Suprapubic skin (tissue), 4 donors: ENCODE data around the gene PCDHGA2. TPM values are rescaled to one million over a fixed set of nuclear protein-coding genes. Genes with fewer than 3 reads are reported as not detected.

ENCODE experiments used
- DNase-seq, 2 donors: peaks; one replicate each; pipeline ENCODE4 v3.0.0-alpha.2; 2019; ENCODE audit warnings: low spot score in 2 of 2
- H3K27ac ChIP-seq: fragments of 200-600 bp; sonication (generic); one replicate; pipeline ENCODE4 v1.5.1; 2019
- H3K27me3 ChIP-seq: fragments of 200-600 bp; sonication (generic); one replicate; pipeline ENCODE4 v1.5.1; 2019
- H3K36me3 ChIP-seq: fragments of 200-600 bp; sonication (generic); one replicate; pipeline ENCODE4 v1.5.1; 2019
- H3K4me1 ChIP-seq: fragments of 200-600 bp; sonication (generic); one replicate; pipeline ENCODE4 v1.5.1; 2019
- H3K4me3 ChIP-seq: fragments of 200-600 bp; sonication (generic); one replicate; pipeline ENCODE4 v1.5.1; 2019; ENCODE audit warnings: mild to moderate bottlenecking
- H3K9me3 ChIP-seq: fragments of 200-600 bp; sonication (generic); one replicate; pipeline ENCODE4 v1.5.1; 2019
- CTCF ChIP-seq, 2 donors: fragments of 200-600 bp in 1 of 2; fragments of 450-650 bp in 1 of 2; sonication (generic) in 1 of 2; IDR thresholded peaks; one replicate each; pipeline ENCODE4 v1.5.1; 2016 to 2019; ENCODE audit warnings: antibody characterized with exemption in 2 of 2, mild to moderate bottlenecking in 1 of 2, moderate library complexity in 1 of 2
- EP300 ChIP-seq: sonication (generic); formaldehyde crosslinking; IDR thresholded peaks from one replicate; pipeline ENCODE4 v1.6.1; 2017; ENCODE audit warnings: antibody characterized with exemption
- POLR2A ChIP-seq, 2 donors: fragments of 450-650 bp; IDR thresholded peaks; one replicate each; pipeline ENCODE4 v1.6.1; 2017; ENCODE audit warnings: antibody characterized with exemption in 2 of 2, mild to moderate bottlenecking in 2 of 2, moderate library complexity in 2 of 2
- POLR2AphosphoS5 ChIP-seq, 3 donors: sonication (generic); formaldehyde crosslinking; IDR thresholded peaks; one replicate each; pipeline ENCODE4 v1.6.1; 2017; ENCODE audit warnings: antibody characterized with exemption in 3 of 3
- WGBS: methylation state at CpG from one replicate; pipeline ENCODE4 v1.1.5; 2018; 5-methylcytosine and 5-hydroxymethylcytosine counted together
- total RNA-seq, 4 donors: library from RNA; depleted of rRNA; stranded (reverse); fragments of >200 nt; gene quantifications; one replicate each; pipeline ENCODE4 v1.1.0, GENCODE V29; 2016

Gene PCDHGA2
- total RNA-seq, 4 donors from 2014 or later = 2.0 to 3.4 (median 2.9) TPM

- Histone ChIP-seq H3K36me3 (no peaks in the 10 kb centered on the region), H3K4me1 (peaks cover 3% of the 10 kb centered on the region), H3K4me3 (no peak overlapping the region), H3K27me3 (peaks cover 20% of the 10 kb centered on the region), H3K9me3 (peaks cover 66% of the 10 kb centered on the region), H3K27ac (no peak overlapping the region)
- TF ChIP-seq POLR2A (IDR thresholded peaks at IDR 0.05) (no peak), CTCF (IDR thresholded peaks at IDR 0.05) (no peak), POLR2AphosphoS5 (IDR thresholded peaks at IDR 0.05) (no peak), EP300 (no peak)
- WGBS = 42% methylated on average over 15 of the region's 15 CpGs
- no peak for DNase-seq
Observed at GRCh38 chr5:141360685-141361084, 22.1 kb downstream of the PCDHGA2 start.

DNA sequence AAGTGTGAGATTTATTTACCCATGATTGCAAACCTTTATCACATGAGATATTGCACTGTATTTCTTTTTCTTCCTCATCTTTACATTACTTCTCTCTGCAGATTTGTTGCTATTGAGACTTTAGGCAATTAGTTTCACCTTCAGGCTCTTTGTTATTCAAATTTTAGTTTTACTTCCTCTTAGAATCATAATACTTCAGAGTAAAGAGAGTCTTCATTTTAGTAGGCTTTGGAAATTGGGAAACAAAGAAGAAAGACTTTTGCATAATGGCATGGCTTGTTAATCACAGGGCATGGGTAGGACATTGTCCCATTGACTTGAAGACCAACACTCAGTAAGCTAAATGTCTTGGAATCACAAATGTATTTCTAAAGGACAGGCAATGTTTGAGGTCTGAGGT lies 24.2 kb downstream of the PCDHGA2 start:
- Histone ChIP-seq H3K36me3 (no peaks in the 10 kb centered on the region), H3K4me3 (no peak overlapping the region), H3K27me3 (peaks cover 26% of the 10 kb centered on the region), H3K27ac (no peak overlapping the region), H3K9me3 (peaks cover 64% of the 10 kb centered on the region), H3K4me1 (peaks cover 3% of the 10 kb centered on the region)
- no peak for DNase-seq
- TF ChIP-seq POLR2A (IDR thresholded peaks at IDR 0.05) (no peak), CTCF (IDR thresholded peaks at IDR 0.05) (no peak), POLR2AphosphoS5 (IDR thresholded peaks at IDR 0.05) (no peak), EP300 (no peak)

DNA sequence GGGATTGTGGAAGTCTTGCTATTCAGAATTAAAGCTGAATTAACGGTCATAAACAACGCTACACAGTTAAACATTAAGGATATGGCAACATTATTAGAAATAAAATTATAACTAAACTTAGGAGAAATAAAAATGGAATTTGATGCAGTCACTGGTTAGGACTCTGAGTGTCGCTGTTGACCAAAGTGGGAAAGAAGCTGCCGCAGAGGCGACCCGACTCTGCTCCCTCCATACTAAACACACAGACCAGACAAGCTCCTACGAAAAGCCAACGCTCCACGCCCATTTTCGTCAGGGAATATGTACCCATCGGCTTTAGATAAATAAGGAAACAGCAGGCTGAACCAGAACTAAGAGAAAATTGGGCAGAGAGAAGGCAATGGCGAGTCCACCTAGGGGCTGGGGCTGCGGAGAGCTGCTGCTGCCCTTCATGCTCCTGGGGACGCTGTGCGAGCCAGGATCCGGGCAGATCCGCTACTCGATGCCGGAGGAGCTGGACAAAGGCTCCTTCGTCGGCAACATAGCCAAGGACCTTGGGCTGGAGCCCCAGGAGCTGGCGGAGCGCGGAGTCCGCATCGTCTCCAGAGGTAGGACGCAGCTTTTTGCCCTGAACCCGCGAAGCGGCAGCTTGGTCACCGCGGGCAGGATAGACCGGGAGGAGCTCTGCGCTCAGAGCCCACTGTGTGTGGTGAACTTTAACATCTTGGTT lies 25.5 kb downstream of the PCDHGA2 start, which contains the start of gene PCDHGA5:
TSS of gene PCDHGA5 (plus strand) at position 211 of the 709 bp plus-strand sequence. CDS start at position 380, 169 bp downstream.
- no peak for TF ChIP-seq CTCF (IDR thresholded peaks at IDR 0.05)
- TF ChIP-seq POLR2A (IDR thresholded peaks at IDR 0.05) = no peak
- TF ChIP-seq POLR2AphosphoS5 (IDR thresholded peaks at IDR 0.05) = no peak
- no peak for TF ChIP-seq EP300
- Histone ChIP-seq H3K9me3 (peaks cover 61% of the 10 kb centered on the region), H3K4me3 (peak within 1 kb of the TSS; percentile 4), H3K27me3 (peaks cover 26% of the 10 kb centered on the region), H3K27ac (no peak within 1 kb of the TSS), H3K4me1 (peaks cover 3% of the 10 kb centered on the region), H3K36me3 (no peaks in the 10 kb centered on the region)
- WGBS = 27% methylated on average over 34 of the region's 34 CpGs
- no peak for DNase-seq

- H3K27me3 ChIP-seq = peaks cover 28% of the 10 kb centered on the region
- 34% methylated on average over 34 of the region's 46 CpGs for WGBS
- no peaks in the 10 kb centered on the region for H3K36me3 ChIP-seq
- peaks cover 57% of the 10 kb centered on the region for H3K9me3 ChIP-seq
- peaks cover 3% of the 10 kb centered on the region for H3K4me1 ChIP-seq
- no peak overlapping the region for H3K4me3 ChIP-seq
- no peak overlapping the region for H3K27ac ChIP-seq
- TF ChIP-seq EP300 (no peak), CTCF (IDR thresholded peaks at IDR 0.05) (no peak), POLR2A (IDR thresholded peaks at IDR 0.05) (no peak), POLR2AphosphoS5 (IDR thresholded peaks at IDR 0.05) (no peak)
- DNase-seq = no peak
Observed at GRCh38 chr5:141366016-141366896, 27.7 kb downstream of the PCDHGA2 start.
